DOHH2 (cell line): Measurements from ENCODE around the gene ATP11A.

ENCODE experiments used
- H3F3A ChIP-seq: fragments of 200-600 bp; sonication (generic), shearing (Covaris generic); 2 replicates; pipeline ENCODE4 v1.6.0; 2016; ENCODE audit warnings: antibody characterized with exemption, mild to moderate bottlenecking; ENCODE audit not compliant: control insufficient read depth, insufficient read depth
- H3K27ac ChIP-seq: fragments of 200-600 bp; sonication (generic); 2 replicates; pipeline ENCODE4 v1.5.1; 2014; ENCODE audit warnings: low read depth, mild to moderate bottlenecking, low read length, moderate library complexity
- H3K27me3 ChIP-seq: fragments of 200-600 bp; sonication (generic); 2 replicates; pipeline ENCODE4 v1.6.1; 2014; ENCODE audit warnings: mild to moderate bottlenecking, low read length, mixed read lengths; ENCODE audit not compliant: control insufficient read depth
- H3K36me3 ChIP-seq: fragments of 200-600 bp; sonication (generic); 2 replicates; pipeline ENCODE4 v1.6.1; 2014; ENCODE audit warnings: mild to moderate bottlenecking, low read length, moderate library complexity, mixed read lengths; ENCODE audit not compliant: control insufficient read depth
- H3K4me1 ChIP-seq: fragments of 200-600 bp; sonication (generic); 2 replicates; pipeline ENCODE4 v1.6.1; 2014; ENCODE audit warnings: mild to moderate bottlenecking, low read length, mixed read lengths; ENCODE audit not compliant: control insufficient read depth
- H3K4me2 ChIP-seq: fragments of 200-600 bp; sonication (generic); 2 replicates; pipeline ENCODE4 v1.6.0; 2014; ENCODE audit warnings: mild to moderate bottlenecking, low read length, moderate library complexity
- H3K4me3 ChIP-seq: fragments of 200-600 bp; sonication (generic); 2 replicates; pipeline ENCODE4 v1.5.1; 2014; ENCODE audit warnings: mild to moderate bottlenecking, low read length, mixed read lengths
- H3K79me2 ChIP-seq: fragments of 200-600 bp; sonication (generic); 2 replicates; pipeline ENCODE4 v1.6.1; 2014; ENCODE audit warnings: mild to moderate bottlenecking, low read length, mixed read lengths; ENCODE audit not compliant: control insufficient read depth
- H3K9me2 ChIP-seq: fragments of 200-600 bp; sonication (generic); replicated peaks from 2 replicates; pipeline ENCODE4 v1.6.1; 2014; ENCODE audit warnings: mild to moderate bottlenecking, low read length, mixed read lengths; ENCODE audit not compliant: control insufficient read depth
- H3K9me3 ChIP-seq: fragments of 200-600 bp; sonication (generic); 2 replicates; pipeline ENCODE4 v1.6.1; 2014; ENCODE audit warnings: antibody characterized with exemption, low read length, mixed read lengths; ENCODE audit not compliant: control insufficient read depth, insufficient read depth
- H4K20me1 ChIP-seq: fragments of 200-600 bp; sonication (generic); 2 replicates; pipeline ENCODE4 v1.6.0; 2014; ENCODE audit warnings: low read depth, mild to moderate bottlenecking, antibody characterized with exemption, low read length, moderate library complexity; ENCODE audit not compliant: control insufficient read depth, insufficient read depth
- EZH2phosphoT487 ChIP-seq: fragments of 200-600 bp; sonication (generic); IDR thresholded peaks from 2 replicates; pipeline ENCODE4 v1.6.1; 2017; ENCODE audit warnings: borderline replicate concordance, mild to moderate bottlenecking, antibody characterized with exemption, low read length, moderate library complexity, mixed read lengths
- TF ChIP-seq, protein P1 (sequence below): fragments of 200-600 bp; sonication (generic); IDR thresholded peaks from one replicate; pipeline ENCODE4 v1.5.1; 2014; ENCODE audit warnings: antibody characterized with exemption, mild to moderate bottlenecking, low read depth, low read length; ENCODE audit not compliant: poor library complexity, severe bottlenecking

ATP11A gene

GRCh38 chr13:112725346-112726015 is 35.6 kb downstream of the ATP11A start:
- no peak for TF ChIP-seq EZH2phosphoT487
- TF ChIP-seq, protein P1, sequence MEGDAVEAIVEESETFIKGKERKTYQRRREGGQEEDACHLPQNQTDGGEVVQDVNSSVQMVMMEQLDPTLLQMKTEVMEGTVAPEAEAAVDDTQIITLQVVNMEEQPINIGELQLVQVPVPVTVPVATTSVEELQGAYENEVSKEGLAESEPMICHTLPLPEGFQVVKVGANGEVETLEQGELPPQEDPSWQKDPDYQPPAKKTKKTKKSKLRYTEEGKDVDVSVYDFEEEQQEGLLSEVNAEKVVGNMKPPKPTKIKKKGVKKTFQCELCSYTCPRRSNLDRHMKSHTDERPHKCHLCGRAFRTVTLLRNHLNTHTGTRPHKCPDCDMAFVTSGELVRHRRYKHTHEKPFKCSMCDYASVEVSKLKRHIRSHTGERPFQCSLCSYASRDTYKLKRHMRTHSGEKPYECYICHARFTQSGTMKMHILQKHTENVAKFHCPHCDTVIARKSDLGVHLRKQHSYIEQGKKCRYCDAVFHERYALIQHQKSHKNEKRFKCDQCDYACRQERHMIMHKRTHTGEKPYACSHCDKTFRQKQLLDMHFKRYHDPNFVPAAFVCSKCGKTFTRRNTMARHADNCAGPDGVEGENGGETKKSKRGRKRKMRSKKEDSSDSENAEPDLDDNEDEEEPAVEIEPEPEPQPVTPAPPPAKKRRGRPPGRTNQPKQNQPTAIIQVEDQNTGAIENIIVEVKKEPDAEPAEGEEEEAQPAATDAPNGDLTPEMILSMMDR = no peak
- H3K9me3 ChIP-seq = no peaks in the 10 kb centered on the region
- no peak overlapping the region for H3K27ac ChIP-seq
- peaks cover 4% of the 10 kb centered on the region; the same call in 1 of the 2 replicates for H3K4me1 ChIP-seq
- no peaks in the 10 kb centered on the region for H3K27me3 ChIP-seq
- H3K9me2 ChIP-seq = no peaks in the 10 kb centered on the region
- no peak overlapping the region for H3K4me2 ChIP-seq
- 0 out of 2 replicates have a peak, but pooled peaks cover 6% of the 10 kb centered on the region for H4K20me1 ChIP-seq
- peaks cover 4% of the 10 kb centered on the region; the same call in 1 of the 2 replicates for H3F3A ChIP-seq
- H3K4me3 ChIP-seq = no peak overlapping the region
- H3K36me3 ChIP-seq = no peaks in the 10 kb centered on the region
- peaks cover 30% of the 10 kb centered on the region for H3K79me2 ChIP-seq

DNA sequence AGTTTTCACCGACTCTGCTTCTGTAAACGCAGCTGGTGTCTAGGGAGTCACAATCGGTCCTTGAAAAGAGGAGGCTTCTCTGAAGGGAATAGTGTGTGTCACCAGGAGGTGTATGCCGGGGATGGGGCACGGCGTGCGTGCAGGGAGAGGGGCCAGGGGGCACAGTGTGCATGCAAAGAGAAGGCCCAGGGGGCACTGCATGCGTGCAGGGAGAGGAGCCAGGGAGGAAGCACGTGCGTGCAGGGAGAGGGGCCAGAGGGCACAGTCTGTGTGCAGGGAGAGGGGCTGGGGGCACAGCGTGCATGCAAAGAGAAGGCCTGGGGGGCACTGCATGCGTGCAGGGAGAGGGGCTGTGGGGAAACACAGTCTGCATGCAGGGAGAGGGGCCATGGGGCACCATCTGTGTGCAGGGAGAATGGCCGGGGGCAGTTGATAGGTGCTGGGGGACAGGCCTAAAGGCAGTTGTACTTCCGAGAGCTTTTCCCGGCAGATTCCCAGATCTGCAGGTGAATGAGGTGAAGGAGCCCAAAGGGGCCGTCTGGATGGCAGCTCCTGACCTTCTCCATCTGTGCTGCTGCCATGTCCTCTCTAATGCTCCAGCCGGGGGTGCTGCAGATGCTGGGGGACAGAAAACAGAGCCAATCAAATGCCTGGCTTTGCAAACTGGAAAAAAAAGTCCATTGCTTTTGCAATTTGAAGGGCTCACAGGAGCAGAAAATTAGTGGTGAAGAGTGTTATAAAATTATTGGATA is 36.4 kb downstream of the ATP11A start:
- peaks cover 4% of the 10 kb centered on the region; the same call in 1 of the 2 replicates for H3K4me1 ChIP-seq
- no peaks in the 10 kb centered on the region for H3K9me2 ChIP-seq
- H3K4me3 ChIP-seq = no peak overlapping the region
- H3K27ac ChIP-seq = no peak overlapping the region
- H3K4me2 ChIP-seq = no peak overlapping the region
- H3K79me2 ChIP-seq = peaks cover 34% of the 10 kb centered on the region
- TF ChIP-seq, protein P1 = no peak
- no peak for TF ChIP-seq EZH2phosphoT487
- H3K9me3 ChIP-seq = no peaks in the 10 kb centered on the region
- no peaks in the 10 kb centered on the region for H3K27me3 ChIP-seq
- peaks cover 4% of the 10 kb centered on the region; the same call in 1 of the 2 replicates for H3F3A ChIP-seq
- no peaks in the 10 kb centered on the region for H3K36me3 ChIP-seq
- 0 out of 2 replicates have a peak, but pooled peaks cover 6% of the 10 kb centered on the region for H4K20me1 ChIP-seq

GRCh38 chr13:112727581-112727980 is 37.7 kb downstream of the ATP11A start:
- Histone ChIP-seq H3K79me2 (peaks cover 41% of the 10 kb centered on the region), H3K9me3 (no peaks in the 10 kb centered on the region), H4K20me1 (0 out of 2 replicates have a peak, but pooled peaks cover 6% of the 10 kb centered on the region)

More at GRCh38 chr13:112727581-112727980, 37.7 kb downstream of the ATP11A start:
- H3K4me2 ChIP-seq = no peak overlapping the region
- H3F3A ChIP-seq = peaks cover under 1% of the 10 kb centered on the region; the same call in 1 of the 2 replicates
- no peak overlapping the region for H3K4me3 ChIP-seq
- H3K9me2 ChIP-seq = no peaks in the 10 kb centered on the region
- no peaks in the 10 kb centered on the region for H3K27me3 ChIP-seq
- H3K36me3 ChIP-seq = no peaks in the 10 kb centered on the region
- H3K27ac ChIP-seq = no peak overlapping the region
- peaks cover 4% of the 10 kb centered on the region; the same call in 1 of the 2 replicates for H3K4me1 ChIP-seq
- TF ChIP-seq, protein P1 = no peak
- no peak for TF ChIP-seq EZH2phosphoT487
